Psoas muscle (tissue), 8 donors: ENCODE data around the gene SETD1B. TPM values are rescaled to one million over a fixed set of nuclear protein-coding genes. Genes with fewer than 3 reads are reported as not detected.

ENCODE experiments used
- ATAC-seq, 4 donors: fragments of 200-7000 bp; cut with Tn5 transposase; one replicate each; pipeline ENCODE4 v1.9.1; 2020; ENCODE audit warnings: moderate library complexity in 3 of 4, mild to moderate bottlenecking in 2 of 4
- DNase-seq, 2 donors: peaks; one replicate each; pipeline ENCODE4 v3.0.0-alpha.2; 2020
- H3K27ac ChIP-seq: fragments of 200-600 bp; one replicate; pipeline ENCODE4 v1.8.0; 2022
- H3K27me3 ChIP-seq, 3 donors: fragments of 200-600 bp in 1 of 3; one replicate each; pipeline versions ENCODE4 v1.6.1 to v1.8.0; 2013 to 2022; ENCODE audit warnings: low read length in 2 of 3, mild to moderate bottlenecking in 2 of 3, moderate library complexity in 1 of 3; ENCODE audit not compliant: insufficient read depth in 3 of 3
- H3K36me3 ChIP-seq, 2 donors: fragments of 200-600 bp in 1 of 2; one replicate each; pipeline versions ENCODE4 v1.6.1 to v1.8.0; 2013 to 2022; ENCODE audit warnings: low read depth in 1 of 2, mild to moderate bottlenecking in 1 of 2, moderate library complexity in 1 of 2; ENCODE audit not compliant: insufficient read depth in 1 of 2
- H3K4me1 ChIP-seq: fragments of 200-600 bp; one replicate; pipeline ENCODE4 v1.8.0; 2022
- H3K4me3 ChIP-seq: fragments of 200-600 bp; one replicate; pipeline ENCODE4 v1.8.0; 2022; ENCODE audit warnings: mild to moderate bottlenecking
- H3K9me3 ChIP-seq: fragments of 200-600 bp; one replicate; pipeline ENCODE4 v1.8.0; 2022
- CTCF ChIP-seq: fragments of 200-600 bp; IDR thresholded peaks from one replicate; pipeline ENCODE4 v1.8.0; 2022; ENCODE audit warnings: antibody characterized with exemption
- WGBS, 3 donors: extraction: QIAGEN DNeasy Blood & Tissue Kit; methylation state at CpG; one replicate each; pipeline versions ENCODE4 v1.1.6 to v1.1.7; 2013; 5-methylcytosine and 5-hydroxymethylcytosine counted together
- intact Hi-C, 2 donors: fragments of 100-400 bp; cut with DNase I; formaldehyde crosslinking; loops; one replicate each; pipeline versions ENCODE4 v1.11.0 to v1.14.2; 2022
- polyA plus RNA-seq, 3 donors: library from polyadenylated mRNA; stranded (reverse); fragments of 200-250 nt; gene quantifications; one replicate each; pipeline ENCODE4 v1.2.3, GENCODE V29; 2013
- total RNA-seq, 4 donors: library from RNA; stranded (reverse); fragmentation: NEBNext Ultra II Directional in 2 of 4; extraction: Animal tissue kit (Norgen Biotek cat#: 25700) in 2 of 4; gene quantifications; one replicate each; pipeline versions ENCODE4 v1.2.1 to v1.2.4, GENCODE V29; 2021 to 2023
- donor health status: healthy with polysubstance abuse.
- donor health status: DM: no; HTN: no; CAD: no; lungs with moderate emphysema.
- donor health status: Bipolar disorder and iron deficiency.
- donor health status: healthy.
- donor health status: DM: yes; HTN: yes; CAD: no.
- donor health status: DM: no; HTN: no; CAD: no.
- donor health status: DM: no; HTN: no; CAD: no.
- donor health status: DM: yes; HTN: yes; CAD: no.

The SETD1B gene
- total and polyA plus RNA-seq, 7 donors = 2.8 to 13.0 (median 9.2) TPM

GRCh38 chr12:121827351-121828099, 23.7 kb downstream of the SETD1B start:
- intact Hi-C loops = no loop called here
- no peak for DNase-seq
- H3K9me3 ChIP-seq = no peaks in the 10 kb centered on the region
- H3K27ac ChIP-seq = no peak overlapping the region
- ATAC-seq = no peak
- H3K4me1 ChIP-seq = peaks cover 7% of the 10 kb centered on the region
- WGBS, 3 donors = 92 to 94% (median 93%) methylated on average over 48 of the region's 48 CpGs
- H3K36me3 ChIP-seq = peaks cover 4 to 98% of the 10 kb centered on the region in 2 donors
- H3K27me3 ChIP-seq = no peaks in the 10 kb centered on the region
- H3K4me3 ChIP-seq = no peak overlapping the region
- TF ChIP-seq CTCF = no peak

GRCh38 chr12:121828306-121828705, 24.5 kb downstream of the SETD1B start:
- intact Hi-C loops = no loop called here
- no peaks in the 10 kb centered on the region for H3K9me3 ChIP-seq
- WGBS, 3 donors = 91 to 94% (median 92%) methylated on average over 8 of the region's 8 CpGs
- no peak overlapping the region for H3K27ac ChIP-seq
- TF ChIP-seq CTCF = no peak
- DNase-seq (no peak), ATAC-seq (no peak)
- H3K36me3 ChIP-seq = peaks cover 4 to 97% of the 10 kb centered on the region in 2 donors
- no peak overlapping the region for H3K4me3 ChIP-seq
- H3K27me3 ChIP-seq = no peaks in the 10 kb centered on the region
- H3K4me1 ChIP-seq = peaks cover 7% of the 10 kb centered on the region

- no peak for TF ChIP-seq CTCF
- Histone ChIP-seq H3K4me1 (peaks cover 7% of the 10 kb centered on the region), H3K9me3 (no peaks in the 10 kb centered on the region), H3K4me3 (no peak overlapping the region), H3K36me3 (peaks cover 4 to 92% of the 10 kb centered on the region in 2 donors), H3K27ac (no peak overlapping the region), H3K27me3 (no peaks in the 10 kb centered on the region)
- WGBS, 3 donors = 75 to 87% (median 75%) methylated on average over 9 of the region's 9 CpGs
- intact Hi-C loops = no loop called here
- DNase-seq = no peak
- ATAC-seq = no peak
These were observed 25.0 kb downstream of the SETD1B start for GRCh38 chr12:121828826-121829225.

- H3K36me3 ChIP-seq = peaks cover 4 to 86% of the 10 kb centered on the region in 2 donors
- intact Hi-C loops = no loop called here
- no peak overlapping the region for H3K27ac ChIP-seq
- DNase-seq (no peak), ATAC-seq (peak in 1 of 4 donors; percentile 32)
- H3K4me3 ChIP-seq = no peak overlapping the region
- H3K4me1 ChIP-seq = peaks cover 7% of the 10 kb centered on the region
- no peaks in the 10 kb centered on the region for H3K27me3 ChIP-seq
- H3K9me3 ChIP-seq = no peaks in the 10 kb centered on the region
- TF ChIP-seq CTCF = no peak
- 76 to 85% (median 81%) methylated on average over 7 of the region's 7 CpGs for WGBS, 3 donors
These were observed 25.6 kb downstream of the SETD1B start for GRCh38 chr12:121829250-121829918.
